ENCODE data around the gene HEY2.

Gene HEY2

DNA sequence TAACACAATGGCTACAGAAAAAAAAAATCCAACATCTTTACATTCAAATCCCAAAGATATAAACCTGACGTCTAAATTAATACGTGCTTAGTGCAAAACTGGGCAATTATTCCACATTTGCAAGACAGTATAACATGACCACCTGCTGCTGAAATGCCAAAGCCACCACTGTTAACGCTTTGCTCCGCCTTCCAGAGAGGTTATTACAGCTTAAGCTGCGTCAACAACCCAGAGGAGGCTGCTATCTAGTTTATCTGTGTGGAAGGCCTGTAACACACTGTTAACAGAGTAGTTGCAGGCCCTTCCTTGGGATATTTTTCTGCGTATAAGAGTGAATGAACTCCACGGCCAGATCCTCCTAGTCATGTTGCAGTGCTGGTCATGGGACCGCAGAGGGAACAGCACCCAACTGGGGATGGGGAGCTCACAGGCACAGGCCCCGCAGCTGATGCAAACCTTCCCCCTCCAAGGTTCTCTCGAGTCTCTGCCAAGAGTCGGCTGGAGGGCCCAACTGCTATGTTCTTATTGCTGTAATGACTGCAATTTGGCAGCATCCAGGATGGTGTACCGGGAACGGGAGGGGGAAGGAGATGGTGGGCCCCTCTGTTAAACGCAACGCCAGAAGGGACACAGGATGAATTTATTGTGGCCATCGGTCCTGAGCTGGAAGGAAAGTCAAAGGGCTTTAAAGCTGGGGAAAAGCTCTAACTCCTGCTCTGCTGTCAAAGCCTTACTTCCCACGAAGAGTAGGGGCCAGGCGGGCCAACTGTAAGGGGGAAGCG is 40.3 kb downstream of the HEY2 start (continued):
- TF ChIP-seq, protein P1, sequence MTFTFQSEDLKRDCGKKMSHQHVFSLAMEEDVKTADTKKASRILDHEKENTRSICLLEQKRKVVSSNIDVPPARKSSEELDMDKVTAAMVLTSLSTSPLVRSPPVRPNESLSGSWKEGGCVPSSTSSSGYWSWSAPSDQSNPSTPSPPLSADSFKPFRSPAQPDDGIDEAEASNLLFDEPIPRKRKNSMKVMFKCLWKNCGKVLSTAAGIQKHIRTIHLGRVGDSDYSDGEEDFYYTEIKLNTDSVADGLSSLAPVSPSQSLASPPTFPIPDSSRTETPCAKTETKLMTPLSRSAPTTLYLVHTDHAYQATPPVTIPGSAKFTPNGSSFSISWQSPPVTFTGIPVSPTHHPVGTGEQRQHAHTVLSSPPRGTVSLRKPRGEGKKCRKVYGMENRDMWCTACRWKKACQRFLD (tag by site-specific recombination; IDR thresholded peaks at IDR 0.05) = no peak
- TF ChIP-seq ZNF366 (tag by site-specific recombination; conservative IDR thresholded peaks at IDR 0.05) = 0 out of 2 replicates have a peak, but pooled peaks have one; percentile 19
- TF ChIP-seq ZNF311 (tag by site-specific recombination; IDR thresholded peaks at IDR 0.05; ENCODE audit: borderline replicate concordance) = no peak
- TF ChIP-seq ZNF701 (tag by site-specific recombination; IDR thresholded peaks at IDR 0.05) = no peak
- TF ChIP-seq, protein P2, sequence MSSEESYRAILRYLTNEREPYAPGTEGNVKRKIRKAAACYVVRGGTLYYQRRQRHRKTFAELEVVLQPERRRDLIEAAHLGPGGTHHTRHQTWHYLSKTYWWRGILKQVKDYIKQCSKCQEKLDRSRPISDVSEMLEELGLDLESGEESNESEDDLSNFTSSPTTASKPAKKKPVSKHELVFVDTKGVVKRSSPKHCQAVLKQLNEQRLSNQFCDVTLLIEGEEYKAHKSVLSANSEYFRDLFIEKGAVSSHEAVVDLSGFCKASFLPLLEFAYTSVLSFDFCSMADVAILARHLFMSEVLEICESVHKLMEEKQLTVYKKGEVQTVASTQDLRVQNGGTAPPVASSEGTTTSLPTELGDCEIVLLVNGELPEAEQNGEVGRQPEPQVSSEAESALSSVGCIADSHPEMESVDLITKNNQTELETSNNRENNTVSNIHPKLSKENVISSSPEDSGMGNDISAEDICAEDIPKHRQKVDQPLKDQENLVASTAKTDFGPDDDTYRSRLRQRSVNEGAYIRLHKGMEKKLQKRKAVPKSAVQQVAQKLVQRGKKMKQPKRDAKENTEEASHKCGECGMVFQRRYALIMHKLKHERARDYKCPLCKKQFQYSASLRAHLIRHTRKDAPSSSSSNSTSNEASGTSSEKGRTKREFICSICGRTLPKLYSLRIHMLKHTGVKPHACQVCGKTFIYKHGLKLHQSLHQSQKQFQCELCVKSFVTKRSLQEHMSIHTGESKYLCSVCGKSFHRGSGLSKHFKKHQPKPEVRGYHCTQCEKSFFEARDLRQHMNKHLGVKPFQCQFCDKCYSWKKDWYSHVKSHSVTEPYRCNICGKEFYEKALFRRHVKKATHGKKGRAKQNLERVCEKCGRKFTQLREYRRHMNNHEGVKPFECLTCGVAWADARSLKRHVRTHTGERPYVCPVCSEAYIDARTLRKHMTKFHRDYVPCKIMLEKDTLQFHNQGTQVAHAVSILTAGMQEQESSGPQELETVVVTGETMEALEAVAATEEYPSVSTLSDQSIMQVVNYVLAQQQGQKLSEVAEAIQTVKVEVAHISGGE (tag by site-specific recombination; conservative IDR thresholded peaks at IDR 0.05; ENCODE audit: low read depth) = 0 out of 2 replicates have a peak, but pooled peaks have one; percentile 26
- TF ChIP-seq, protein P3, sequence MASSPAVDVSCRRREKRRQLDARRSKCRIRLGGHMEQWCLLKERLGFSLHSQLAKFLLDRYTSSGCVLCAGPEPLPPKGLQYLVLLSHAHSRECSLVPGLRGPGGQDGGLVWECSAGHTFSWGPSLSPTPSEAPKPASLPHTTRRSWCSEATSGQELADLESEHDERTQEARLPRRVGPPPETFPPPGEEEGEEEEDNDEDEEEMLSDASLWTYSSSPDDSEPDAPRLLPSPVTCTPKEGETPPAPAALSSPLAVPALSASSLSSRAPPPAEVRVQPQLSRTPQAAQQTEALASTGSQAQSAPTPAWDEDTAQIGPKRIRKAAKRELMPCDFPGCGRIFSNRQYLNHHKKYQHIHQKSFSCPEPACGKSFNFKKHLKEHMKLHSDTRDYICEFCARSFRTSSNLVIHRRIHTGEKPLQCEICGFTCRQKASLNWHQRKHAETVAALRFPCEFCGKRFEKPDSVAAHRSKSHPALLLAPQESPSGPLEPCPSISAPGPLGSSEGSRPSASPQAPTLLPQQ (tag by site-specific recombination; IDR thresholded peaks at IDR 0.05) = peak; percentile 99
- TF ChIP-seq, protein P4, sequence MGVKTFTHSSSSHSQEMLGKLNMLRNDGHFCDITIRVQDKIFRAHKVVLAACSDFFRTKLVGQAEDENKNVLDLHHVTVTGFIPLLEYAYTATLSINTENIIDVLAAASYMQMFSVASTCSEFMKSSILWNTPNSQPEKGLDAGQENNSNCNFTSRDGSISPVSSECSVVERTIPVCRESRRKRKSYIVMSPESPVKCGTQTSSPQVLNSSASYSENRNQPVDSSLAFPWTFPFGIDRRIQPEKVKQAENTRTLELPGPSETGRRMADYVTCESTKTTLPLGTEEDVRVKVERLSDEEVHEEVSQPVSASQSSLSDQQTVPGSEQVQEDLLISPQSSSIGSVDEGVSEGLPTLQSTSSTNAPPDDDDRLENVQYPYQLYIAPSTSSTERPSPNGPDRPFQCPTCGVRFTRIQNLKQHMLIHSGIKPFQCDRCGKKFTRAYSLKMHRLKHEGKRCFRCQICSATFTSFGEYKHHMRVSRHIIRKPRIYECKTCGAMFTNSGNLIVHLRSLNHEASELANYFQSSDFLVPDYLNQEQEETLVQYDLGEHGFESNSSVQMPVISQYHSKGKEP (tag by site-specific recombination; IDR thresholded peaks at IDR 0.05) = peak; percentile 62; the same call in 1 of the 2 replicates
- no peak for TF ChIP-seq ZNF211 (tag by site-specific recombination; IDR thresholded peaks at IDR 0.05; ENCODE audit: low read depth)
- TF ChIP-seq, protein P5, sequence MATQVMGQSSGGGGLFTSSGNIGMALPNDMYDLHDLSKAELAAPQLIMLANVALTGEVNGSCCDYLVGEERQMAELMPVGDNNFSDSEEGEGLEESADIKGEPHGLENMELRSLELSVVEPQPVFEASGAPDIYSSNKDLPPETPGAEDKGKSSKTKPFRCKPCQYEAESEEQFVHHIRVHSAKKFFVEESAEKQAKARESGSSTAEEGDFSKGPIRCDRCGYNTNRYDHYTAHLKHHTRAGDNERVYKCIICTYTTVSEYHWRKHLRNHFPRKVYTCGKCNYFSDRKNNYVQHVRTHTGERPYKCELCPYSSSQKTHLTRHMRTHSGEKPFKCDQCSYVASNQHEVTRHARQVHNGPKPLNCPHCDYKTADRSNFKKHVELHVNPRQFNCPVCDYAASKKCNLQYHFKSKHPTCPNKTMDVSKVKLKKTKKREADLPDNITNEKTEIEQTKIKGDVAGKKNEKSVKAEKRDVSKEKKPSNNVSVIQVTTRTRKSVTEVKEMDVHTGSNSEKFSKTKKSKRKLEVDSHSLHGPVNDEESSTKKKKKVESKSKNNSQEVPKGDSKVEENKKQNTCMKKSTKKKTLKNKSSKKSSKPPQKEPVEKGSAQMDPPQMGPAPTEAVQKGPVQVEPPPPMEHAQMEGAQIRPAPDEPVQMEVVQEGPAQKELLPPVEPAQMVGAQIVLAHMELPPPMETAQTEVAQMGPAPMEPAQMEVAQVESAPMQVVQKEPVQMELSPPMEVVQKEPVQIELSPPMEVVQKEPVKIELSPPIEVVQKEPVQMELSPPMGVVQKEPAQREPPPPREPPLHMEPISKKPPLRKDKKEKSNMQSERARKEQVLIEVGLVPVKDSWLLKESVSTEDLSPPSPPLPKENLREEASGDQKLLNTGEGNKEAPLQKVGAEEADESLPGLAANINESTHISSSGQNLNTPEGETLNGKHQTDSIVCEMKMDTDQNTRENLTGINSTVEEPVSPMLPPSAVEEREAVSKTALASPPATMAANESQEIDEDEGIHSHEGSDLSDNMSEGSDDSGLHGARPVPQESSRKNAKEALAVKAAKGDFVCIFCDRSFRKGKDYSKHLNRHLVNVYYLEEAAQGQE (tag by site-specific recombination; IDR thresholded peaks at IDR 0.05) = peak; percentile 38; the same call in 1 of the 2 replicates
- no peak for TF ChIP-seq SP2 (tag by site-specific recombination; IDR thresholded peaks at IDR 0.05)
- no peak for TF ChIP-seq HOXD13 (CRISPR knock-in tag; IDR thresholded peaks at IDR 0.05; ENCODE audit: borderline replicate concordance)
- TF ChIP-seq ZNF274 (IDR thresholded peaks at IDR 0.05; ENCODE audit: low read length) = no peak
- TF ChIP-seq ZNF274 (tag by site-specific recombination; IDR thresholded peaks at IDR 0.05; ENCODE audit: borderline replicate concordance) = no peak
- peak; percentile 62 for TF ChIP-seq ZNF843 (tag by site-specific recombination; IDR thresholded peaks at IDR 0.05)
- no peak for TF ChIP-seq ZNF132 (tag by site-specific recombination; IDR thresholded peaks at IDR 0.05; ENCODE audit: borderline replicate concordance)
- no peak for TF ChIP-seq ZNF302 (tag by site-specific recombination; IDR thresholded peaks at IDR 0.05; ENCODE audit: low read depth)
- no peak for TF ChIP-seq PRDM1 (tag by site-specific recombination; IDR thresholded peaks at IDR 0.05)
- no peak for TF ChIP-seq ZNF221 (tag by site-specific recombination; IDR thresholded peaks at IDR 0.05; ENCODE audit: borderline replicate concordance)
- no peak for TF ChIP-seq ZNF776 (tag by site-specific recombination; IDR thresholded peaks at IDR 0.05; ENCODE audit: borderline replicate concordance)
- TF ChIP-seq ZNF266 (tag by site-specific recombination; IDR thresholded peaks at IDR 0.05; ENCODE audit: low read depth) = no peak
- TF ChIP-seq ZFHX2 (tag by site-specific recombination; conservative IDR thresholded peaks at IDR 0.05) = no peak
- TF ChIP-seq ZNF404 (tag by site-specific recombination; IDR thresholded peaks at IDR 0.05) = no peak
- TF ChIP-seq ZBTB48 (tag by site-specific recombination; IDR thresholded peaks at IDR 0.05) = no peak
- peak; percentile 78 for TF ChIP-seq SP7 (tag by site-specific recombination; IDR thresholded peaks at IDR 0.05)
- TF ChIP-seq, protein P6, sequence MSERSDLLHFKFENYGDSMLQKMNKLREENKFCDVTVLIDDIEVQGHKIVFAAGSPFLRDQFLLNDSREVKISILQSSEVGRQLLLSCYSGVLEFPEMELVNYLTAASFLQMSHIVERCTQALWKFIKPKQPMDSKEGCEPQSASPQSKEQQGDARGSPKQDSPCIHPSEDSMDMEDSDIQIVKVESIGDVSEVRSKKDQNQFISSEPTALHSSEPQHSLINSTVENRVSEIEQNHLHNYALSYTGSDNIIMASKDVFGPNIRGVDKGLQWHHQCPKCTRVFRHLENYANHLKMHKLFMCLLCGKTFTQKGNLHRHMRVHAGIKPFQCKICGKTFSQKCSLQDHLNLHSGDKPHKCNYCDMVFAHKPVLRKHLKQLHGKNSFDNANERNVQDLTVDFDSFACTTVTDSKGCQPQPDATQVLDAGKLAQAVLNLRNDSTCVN (tag by site-specific recombination; optimal IDR thresholded peaks at IDR 0.05) = no peak
- TF ChIP-seq ZFP69B (tag by site-specific recombination; IDR thresholded peaks at IDR 0.05) = peak; percentile 99
- no peak for TF ChIP-seq ZNF473 (tag by site-specific recombination; IDR thresholded peaks at IDR 0.05)

Data from HEK293 (cell line).